ENCODE results near the gene SLC25A29.

DNA sequence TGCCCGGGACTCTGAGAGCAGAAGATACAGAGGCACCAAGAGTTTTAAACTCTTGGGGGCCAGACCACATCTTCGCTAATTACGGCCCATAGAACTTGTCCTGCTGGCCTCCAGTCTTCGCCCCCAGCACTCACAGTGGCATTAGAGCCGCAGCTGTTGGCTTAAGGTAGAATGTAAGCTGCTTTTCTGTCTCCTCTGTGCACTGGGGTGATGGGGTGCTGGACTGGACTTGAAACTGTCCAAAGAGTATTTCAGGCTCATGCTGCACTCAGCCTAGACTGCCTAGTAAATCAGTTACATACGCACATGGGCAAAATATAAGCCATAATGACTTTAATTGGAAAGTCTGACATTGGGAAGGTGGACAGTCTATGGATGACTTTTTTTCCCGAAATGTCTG, 38.3 kb downstream of the SLC25A29 start:
- TF ChIP-seq EZH2 (IDR thresholded peaks at IDR 0.05) (no peak), POLR2AphosphoS5 (IDR thresholded peaks at IDR 0.05; ENCODE audit: borderline replicate concordance, low read depth, low read length) (no peak)
